OCI-LY3 (cell line): ENCODE measurements around the gene MRAS.

Source experiments
- EZH2phosphoT487 ChIP-seq: fragments of 200-600 bp; shearing (Covaris generic); IDR thresholded peaks from 2 replicates; pipeline ENCODE4 v1.6.1; 2018; ENCODE audit warnings: antibody characterized with exemption, mixed run types, low read depth
- TF ChIP-seq, protein P1 (sequence below): fragments of 200-600, 300-600 bp; sonication (generic); IDR thresholded peaks from 2 replicates; pipeline ENCODE4 v1.5.1; 2014; ENCODE audit warnings: antibody characterized with exemption, low read length, low read depth

DNA sequence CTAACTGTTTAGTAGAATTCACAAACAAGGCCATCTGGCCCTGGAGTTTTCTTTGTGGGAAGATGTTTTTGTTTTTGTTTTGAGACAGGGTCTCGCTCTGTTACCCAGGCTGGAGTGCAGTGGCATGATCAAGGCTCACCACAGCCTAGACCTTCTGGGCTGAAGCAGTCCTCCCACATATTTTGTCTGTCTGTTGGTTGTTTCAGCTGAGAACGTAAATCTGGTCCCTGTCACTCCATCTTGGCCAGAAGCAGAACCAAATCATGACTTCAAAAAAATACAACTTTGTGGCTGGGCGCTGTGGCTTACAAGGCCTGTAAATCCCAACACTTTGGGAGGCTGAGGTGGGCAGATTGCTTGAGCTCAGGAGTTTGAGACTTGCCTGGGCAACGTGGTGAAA is 27.1 kb downstream of the MRAS start:
- TF ChIP-seq, protein P1, sequence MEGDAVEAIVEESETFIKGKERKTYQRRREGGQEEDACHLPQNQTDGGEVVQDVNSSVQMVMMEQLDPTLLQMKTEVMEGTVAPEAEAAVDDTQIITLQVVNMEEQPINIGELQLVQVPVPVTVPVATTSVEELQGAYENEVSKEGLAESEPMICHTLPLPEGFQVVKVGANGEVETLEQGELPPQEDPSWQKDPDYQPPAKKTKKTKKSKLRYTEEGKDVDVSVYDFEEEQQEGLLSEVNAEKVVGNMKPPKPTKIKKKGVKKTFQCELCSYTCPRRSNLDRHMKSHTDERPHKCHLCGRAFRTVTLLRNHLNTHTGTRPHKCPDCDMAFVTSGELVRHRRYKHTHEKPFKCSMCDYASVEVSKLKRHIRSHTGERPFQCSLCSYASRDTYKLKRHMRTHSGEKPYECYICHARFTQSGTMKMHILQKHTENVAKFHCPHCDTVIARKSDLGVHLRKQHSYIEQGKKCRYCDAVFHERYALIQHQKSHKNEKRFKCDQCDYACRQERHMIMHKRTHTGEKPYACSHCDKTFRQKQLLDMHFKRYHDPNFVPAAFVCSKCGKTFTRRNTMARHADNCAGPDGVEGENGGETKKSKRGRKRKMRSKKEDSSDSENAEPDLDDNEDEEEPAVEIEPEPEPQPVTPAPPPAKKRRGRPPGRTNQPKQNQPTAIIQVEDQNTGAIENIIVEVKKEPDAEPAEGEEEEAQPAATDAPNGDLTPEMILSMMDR: no peak
- no peak for TF ChIP-seq EZH2phosphoT487
